Parathyroid adenoma (tissue), 2 donors: Measurements from ENCODE around the gene INTS3.

Experiments
- H2AFZ ChIP-seq: fragments of 300-600 bp; sonication (generic); one replicate; pipeline ENCODE4 v1.7.0; 2017; ENCODE audit warnings: antibody characterized with exemption, mild to moderate bottlenecking
- H3K27ac ChIP-seq: fragments of 300-600 bp; sonication (generic); one replicate; pipeline ENCODE4 v1.7.0; 2017
- H3K27me3 ChIP-seq: fragments of 300-600 bp; sonication (generic); one replicate; pipeline ENCODE4 v1.7.0; 2017; ENCODE audit warnings: low read length; ENCODE audit not compliant: control insufficient read depth, insufficient read depth
- H3K36me3 ChIP-seq: fragments of 300-600 bp; sonication (generic); one replicate; pipeline ENCODE4 v1.7.0; 2017; ENCODE audit warnings: low read length; ENCODE audit not compliant: control insufficient read depth, insufficient read depth
- H3K4me1 ChIP-seq: fragments of 300-600 bp; sonication (generic); one replicate; pipeline ENCODE4 v1.7.0; 2017; ENCODE audit warnings: control low read depth
- H3K4me2 ChIP-seq: fragments of 300-600 bp; sonication (generic); one replicate; pipeline ENCODE4 v1.7.0; 2017; ENCODE audit warnings: low read length
- H3K4me3 ChIP-seq: fragments of 300-600 bp; sonication (generic); one replicate; pipeline ENCODE4 v1.7.0; 2017; ENCODE audit warnings: low read depth, low read length
- H3K79me2 ChIP-seq: fragments of 300-600 bp; sonication (generic); one replicate; pipeline ENCODE4 v1.7.0; 2017; ENCODE audit warnings: control low read depth
- H3K9ac ChIP-seq: fragments of 300-600 bp; sonication (generic); one replicate; pipeline ENCODE4 v1.7.0; 2017; ENCODE audit warnings: mild to moderate bottlenecking
- H3K9me3 ChIP-seq: fragments of 300-600 bp; sonication (generic); one replicate; pipeline ENCODE4 v1.7.0; 2017; ENCODE audit warnings: low read length; ENCODE audit not compliant: control insufficient read depth
- CTCF ChIP-seq: fragments of 300-600 bp; sonication (generic); IDR thresholded peaks from one replicate; pipeline ENCODE4 v1.7.0; 2017; ENCODE audit warnings: antibody characterized with exemption, mild to moderate bottlenecking
- donor health status: primary hyperparathyroidism.

INTS3 gene

GRCh38 chr1:153789478-153790034 is 61.7 kb downstream of the INTS3 start:
- Histone ChIP-seq H3K9ac (no peak overlapping the region), H3K36me3 (no peaks in the 10 kb centered on the region), H3K9me3 (no peaks in the 10 kb centered on the region), H3K4me3 (no peak overlapping the region), H3K4me1 (peaks cover 2% of the 10 kb centered on the region), H3K4me2 (peak overlapping the region; percentile 13), H2AFZ (peak overlapping the region; percentile 62), H3K27ac (peak overlapping the region; percentile 76), H3K79me2 (no peaks in the 10 kb centered on the region), H3K27me3 (no peaks in the 10 kb centered on the region)
- no peak for TF ChIP-seq CTCF

- Histone ChIP-seq H3K4me2 (no peak overlapping the region), H3K9ac (no peak overlapping the region), H3K27me3 (no peaks in the 10 kb centered on the region), H3K36me3 (no peaks in the 10 kb centered on the region), H3K4me1 (peaks cover 2% of the 10 kb centered on the region), H3K27ac (peak overlapping the region; percentile 76), H3K4me3 (no peak overlapping the region), H3K9me3 (no peaks in the 10 kb centered on the region), H3K79me2 (no peaks in the 10 kb centered on the region), H2AFZ (peak overlapping the region; percentile 33)
- no peak for TF ChIP-seq CTCF
Observed at GRCh38 chr1:153790313-153790965, 62.6 kb downstream of the INTS3 start.

GRCh38 chr1:153790966-153791647 is 63.3 kb downstream of the INTS3 start:
- no peak overlapping the region for H3K4me3 ChIP-seq
- peak overlapping the region; percentile 33 for H2AFZ ChIP-seq
- H3K36me3 ChIP-seq = no peaks in the 10 kb centered on the region
- no peaks in the 10 kb centered on the region for H3K27me3 ChIP-seq
- H3K9me3 ChIP-seq = no peaks in the 10 kb centered on the region
- no peak overlapping the region for H3K4me2 ChIP-seq
- no peak overlapping the region for H3K9ac ChIP-seq
- TF ChIP-seq CTCF = no peak
- H3K79me2 ChIP-seq = no peaks in the 10 kb centered on the region
- peaks cover 2% of the 10 kb centered on the region for H3K4me1 ChIP-seq
- peak overlapping the region; percentile 76 for H3K27ac ChIP-seq

GRCh38 chr1:153791648-153792253 is 63.9 kb downstream of the INTS3 start:
- Histone ChIP-seq H3K4me2 (no peak overlapping the region), H3K27ac (no peak overlapping the region), H3K27me3 (no peaks in the 10 kb centered on the region), H3K36me3 (no peaks in the 10 kb centered on the region), H3K4me1 (peaks cover 2% of the 10 kb centered on the region), H2AFZ (no peak overlapping the region), H3K79me2 (no peaks in the 10 kb centered on the region), H3K4me3 (no peak overlapping the region), H3K9ac (no peak overlapping the region), H3K9me3 (no peaks in the 10 kb centered on the region)
- TF ChIP-seq CTCF = no peak
